HuH-7 (cell line): ENCODE results near the gene OR6K3.
"Not testable (repeated sequence)": the region's sequence is repeated elsewhere in the genome, so short reads cannot be mapped to it uniquely, and the experiment has no call there.

Source experiments
- DNase-seq: peaks from one replicate; pipeline ENCODE4 v3.0.0; 2011; ENCODE audit warnings: low spot score

Gene OR6K3, protein sequence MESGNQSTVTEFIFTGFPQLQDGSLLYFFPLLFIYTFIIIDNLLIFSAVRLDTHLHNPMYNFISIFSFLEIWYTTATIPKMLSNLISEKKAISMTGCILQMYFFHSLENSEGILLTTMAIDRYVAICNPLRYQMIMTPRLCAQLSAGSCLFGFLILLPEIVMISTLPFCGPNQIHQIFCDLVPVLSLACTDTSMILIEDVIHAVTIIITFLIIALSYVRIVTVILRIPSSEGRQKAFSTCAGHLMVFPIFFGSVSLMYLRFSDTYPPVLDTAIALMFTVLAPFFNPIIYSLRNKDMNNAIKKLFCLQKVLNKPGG

DNA sequence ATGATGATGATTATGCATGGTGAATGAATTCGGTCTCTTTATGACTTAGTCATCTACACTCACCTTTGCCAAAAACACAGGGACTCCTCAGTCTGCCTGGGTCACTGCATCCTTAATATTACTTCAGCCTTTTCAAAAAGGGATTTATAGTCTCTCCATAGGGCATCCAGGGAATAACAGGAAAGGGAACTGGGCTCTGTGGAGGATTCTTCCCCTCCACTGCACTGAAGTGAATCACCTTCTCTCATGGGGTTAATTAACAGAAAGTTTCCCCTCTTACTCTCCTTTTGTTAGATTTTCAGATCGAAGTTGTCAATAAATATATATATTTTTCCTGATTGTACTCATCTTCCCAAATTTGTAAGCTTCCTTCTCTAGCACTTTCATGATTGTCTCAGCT lies at the start of gene OR6K3:
OR6K3 (minus strand) TSS at position 101 of the 400 bp plus-strand sequence. CDS start 2,605 bp downstream, outside the sequence.
- DNase-seq = no peak

DNA sequence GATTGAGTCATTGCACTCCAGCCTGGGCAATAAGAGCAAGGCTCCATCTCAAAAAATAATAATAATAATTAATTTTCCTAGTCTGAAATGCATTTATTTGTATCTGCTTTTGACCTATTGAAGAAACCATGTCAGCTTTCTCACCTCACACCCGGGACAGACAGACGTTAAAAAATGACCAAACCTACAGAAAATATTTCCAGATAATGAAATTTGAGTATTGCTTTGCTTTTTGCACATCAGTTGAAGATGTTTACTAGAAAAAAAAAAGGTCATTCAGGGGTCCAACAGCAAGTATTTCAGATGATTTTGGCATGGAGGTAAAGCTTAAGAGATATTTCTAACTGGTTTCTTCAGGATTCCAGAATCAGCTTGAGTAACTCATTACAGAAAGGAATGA lies 33.9 kb upstream of the OR6K3 start, which contains the start of gene OR6K6:
OR6K6 (plus strand) TSS at position 301 of the 400 bp plus-strand sequence. CDS start 168 bp downstream, outside the sequence.
- DNase-seq = no peak

DNA sequence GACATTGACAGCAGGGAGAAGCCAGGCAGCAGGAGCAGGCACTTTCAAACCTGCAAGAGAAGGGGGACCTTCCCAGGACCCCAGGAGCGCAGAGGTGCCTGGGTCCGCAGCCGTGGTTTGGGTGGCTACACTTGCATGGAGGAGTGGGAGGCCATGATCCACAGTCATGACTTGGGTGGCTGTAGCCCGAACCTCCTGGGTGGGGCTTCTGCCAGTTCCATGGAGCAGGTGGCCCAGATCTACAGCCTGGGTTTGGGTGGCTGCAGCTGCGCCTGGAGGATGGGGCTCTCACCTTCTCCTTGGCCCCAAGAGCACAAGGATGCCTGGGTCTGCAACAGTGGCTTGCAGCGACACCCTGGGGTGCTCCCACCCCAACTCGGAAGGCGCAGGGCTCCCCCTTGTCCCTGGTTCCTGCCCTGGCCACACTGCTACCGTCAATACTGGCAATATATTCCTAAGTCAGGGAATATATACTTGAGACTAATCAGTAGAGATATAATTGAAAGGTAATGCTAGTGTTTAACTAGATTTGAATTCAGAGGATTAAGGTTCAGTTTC lies 31.7 kb upstream of the OR6K3 start:
- no peak for DNase-seq

DNA sequence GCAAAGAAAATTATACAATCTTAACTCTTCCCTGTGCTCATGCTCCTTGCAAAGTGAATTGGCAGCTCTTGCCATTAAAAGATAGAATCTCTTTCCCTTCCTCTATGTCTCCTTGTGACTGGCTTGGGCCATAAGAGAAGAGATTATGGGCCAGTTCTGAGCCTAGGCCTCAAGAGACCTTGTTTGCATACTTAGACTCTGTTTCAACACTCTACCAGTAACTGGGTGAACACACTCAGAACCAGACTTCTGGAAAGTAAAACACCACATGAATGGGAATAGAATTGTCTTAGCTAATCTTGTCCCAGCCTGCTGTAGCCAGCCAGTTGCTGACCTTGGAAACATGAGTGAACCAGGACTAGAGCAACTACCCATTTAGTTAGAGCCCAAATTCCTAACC lies 15.3 kb upstream of the OR6K3 start:
- DNase-seq = no peak

DNA sequence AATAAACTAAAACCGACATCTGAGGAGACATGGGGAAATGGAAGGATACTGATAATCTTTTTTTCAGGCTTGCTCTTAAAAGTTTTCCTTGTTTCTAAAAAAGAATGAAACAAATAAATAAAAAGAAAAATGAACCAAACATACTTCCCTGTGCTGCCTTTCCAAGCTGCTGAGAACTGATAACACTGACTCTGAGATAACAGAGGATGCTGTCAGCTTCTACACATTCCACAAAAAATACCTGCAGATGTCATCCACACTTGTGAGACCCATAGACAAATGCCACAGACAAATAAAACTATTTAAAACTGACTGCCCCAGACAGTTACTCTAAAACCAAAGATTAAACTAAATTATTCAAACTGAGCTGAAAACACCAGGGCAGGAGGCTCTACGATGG lies 12.0 kb upstream of the OR6K3 start:
- DNase-seq = no peak

DNA sequence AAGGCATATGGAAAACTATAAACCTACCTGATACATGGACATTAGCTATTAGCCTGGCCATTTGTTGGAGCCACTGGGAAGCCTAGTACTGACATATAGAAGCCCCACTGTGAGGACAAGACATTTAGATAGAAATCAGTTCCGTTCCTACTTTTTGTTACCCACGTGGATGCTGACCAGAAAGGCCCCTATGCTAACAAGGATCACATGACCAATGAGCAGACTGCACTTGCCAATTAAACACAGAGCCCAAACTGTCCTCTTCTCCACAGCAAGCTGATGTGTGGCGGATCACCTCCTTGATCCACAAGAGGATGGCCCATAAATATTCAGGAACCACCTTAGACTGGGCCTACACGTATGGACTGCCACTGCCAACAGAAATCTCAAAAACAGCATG lies 11.2 kb upstream of the OR6K3 start:
- no peak for DNase-seq

DNA sequence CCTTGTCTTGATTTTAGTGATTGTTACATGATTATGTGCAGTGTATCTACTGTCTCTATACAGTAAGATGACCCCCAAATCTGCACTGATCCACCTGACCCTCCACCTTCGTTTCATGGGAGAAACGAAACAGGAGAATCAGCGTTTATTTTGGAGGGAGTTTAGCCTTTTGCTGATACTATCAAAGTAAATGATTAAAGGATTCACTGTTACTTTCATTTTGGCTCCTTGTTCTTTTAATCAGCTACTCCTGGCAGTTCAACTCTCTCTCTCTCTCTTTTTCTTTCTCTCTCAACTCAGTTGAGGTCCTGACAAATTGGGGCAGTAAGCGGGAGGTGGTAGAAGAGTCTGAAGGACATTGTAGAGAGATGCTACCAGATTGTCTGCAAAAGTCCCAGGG lies 9.9 kb upstream of the OR6K3 start:
- DNase-seq = no peak

DNA sequence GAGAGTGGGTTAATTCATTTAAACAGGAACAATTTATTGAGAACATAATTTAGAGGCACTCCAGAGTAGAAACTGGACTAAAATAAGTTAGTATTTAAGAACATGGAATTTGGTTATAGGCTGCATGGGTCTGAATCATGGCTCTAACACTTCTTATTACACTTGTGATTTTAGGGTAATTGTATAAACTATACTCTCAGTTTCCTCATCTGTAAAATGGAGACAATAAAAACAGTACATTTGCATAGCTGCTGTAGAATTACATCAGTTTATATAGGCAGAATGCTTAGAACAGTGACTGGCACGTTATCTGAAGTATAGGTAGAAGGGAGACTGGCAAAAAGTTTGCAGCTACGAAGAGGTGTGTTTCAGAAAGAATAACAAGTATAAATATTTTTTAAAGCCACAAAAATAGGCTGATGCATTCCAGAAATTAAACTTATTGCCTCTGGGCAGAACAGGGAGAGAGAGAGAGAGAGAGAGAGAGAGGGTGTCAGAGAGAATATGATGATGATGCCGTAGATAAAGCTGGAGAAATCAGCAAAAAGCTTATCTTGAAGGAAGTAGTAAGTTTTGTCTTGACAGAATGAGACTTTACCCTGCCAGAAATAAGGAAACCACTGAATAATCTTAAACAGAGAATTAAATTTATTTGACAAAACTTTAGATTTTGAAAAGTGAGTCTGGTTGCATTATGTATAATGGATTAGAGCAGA lies 8.1 kb upstream of the OR6K3 start:
- no peak for DNase-seq

DNA sequence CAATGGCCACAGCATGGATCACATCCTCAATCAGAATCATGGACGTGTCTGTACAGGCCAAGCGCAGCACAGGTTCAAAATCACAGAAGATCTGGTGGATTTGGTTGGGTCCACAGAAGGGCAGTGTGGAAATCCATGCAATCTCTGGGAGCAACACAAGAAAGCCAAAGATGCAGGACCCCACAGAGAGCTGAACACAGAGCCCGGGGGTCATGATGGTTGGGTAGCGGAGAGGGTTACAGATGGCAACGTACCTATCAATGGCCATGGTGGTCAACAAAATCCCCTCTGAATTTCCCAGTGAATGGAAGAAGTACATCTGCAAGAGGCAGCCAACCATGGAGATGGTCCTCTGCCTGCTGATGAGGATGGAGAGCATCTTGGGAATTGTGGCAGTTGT lies 3.9 kb upstream of the OR6K3 start:
- no peak for DNase-seq

DNA sequence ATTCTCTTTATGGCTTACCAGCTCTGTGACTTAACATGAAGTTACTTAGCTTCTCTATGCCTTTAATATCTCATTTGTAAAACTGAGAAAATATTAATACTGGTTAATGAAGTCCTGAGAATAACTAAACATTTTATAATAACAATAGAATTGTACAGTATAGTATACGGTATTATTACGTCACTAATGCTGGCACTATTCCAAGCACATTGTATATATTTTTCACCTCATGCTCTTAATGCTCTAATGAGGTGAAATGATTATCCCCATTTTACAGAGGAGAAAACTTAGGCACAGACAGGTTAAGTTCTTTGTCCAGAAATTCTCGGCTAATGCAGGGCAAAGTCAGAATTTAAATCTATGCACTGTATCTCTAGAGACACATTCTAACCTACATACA lies 856 bp downstream of the OR6K3 start:
- DNase-seq = no peak

DNA sequence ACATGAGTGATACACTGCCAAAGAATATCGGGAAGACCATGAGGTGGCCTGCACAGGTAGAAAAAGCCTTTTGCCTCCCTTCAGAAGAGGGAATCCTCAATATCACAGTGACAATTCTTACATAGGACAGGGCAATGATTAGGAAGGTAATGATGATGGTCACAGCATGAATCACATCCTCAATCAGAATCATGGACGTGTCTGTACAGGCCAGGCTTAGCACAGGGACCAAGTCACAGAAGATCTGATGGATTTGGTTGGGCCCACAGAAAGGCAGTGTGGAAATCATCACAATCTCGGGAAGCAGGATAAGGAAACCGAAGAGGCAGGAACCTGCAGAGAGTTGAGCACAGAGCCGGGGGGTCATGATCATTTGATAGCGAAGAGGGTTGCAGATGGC lies 3.2 kb downstream of the OR6K3 start:
- DNase-seq = no peak

DNA sequence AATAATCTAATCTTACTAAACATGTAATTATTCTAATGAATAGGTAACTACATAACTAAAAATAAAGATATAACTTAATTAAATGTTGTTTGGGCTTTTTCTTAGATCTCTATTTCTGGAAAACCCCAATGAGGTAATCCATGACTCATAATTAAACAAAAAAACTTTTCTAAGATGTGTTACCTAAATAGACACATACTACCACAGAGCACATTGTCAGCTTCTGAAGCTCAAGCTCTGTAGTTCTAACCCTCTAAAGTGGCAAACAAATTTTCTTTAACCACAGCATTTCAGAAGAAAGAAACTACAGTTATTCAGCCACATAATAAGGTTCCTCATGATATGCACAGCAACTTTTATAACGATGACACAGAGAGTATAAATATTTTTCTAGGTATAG lies 4.2 kb downstream of the OR6K3 start:
- no peak for DNase-seq

DNA sequence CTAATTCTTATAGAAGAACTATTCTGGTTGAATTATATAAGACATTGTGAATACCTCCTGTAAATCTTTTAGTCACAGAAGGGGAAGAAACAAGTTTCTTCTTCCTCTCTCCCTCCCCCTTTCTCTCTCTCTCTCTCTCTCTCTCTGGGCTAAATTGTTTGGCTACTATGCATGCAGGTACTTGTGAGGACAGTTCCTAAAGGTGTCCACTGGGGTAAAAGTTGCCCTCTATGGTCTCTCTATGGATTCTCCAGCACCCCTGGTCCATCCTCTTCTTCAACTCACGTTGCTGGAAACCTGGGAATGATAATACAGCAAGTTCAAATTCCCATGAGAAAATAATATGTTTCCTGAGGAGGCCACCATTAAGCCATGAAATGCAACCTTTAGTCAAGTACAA lies 5.8 kb downstream of the OR6K3 start:
- no peak for DNase-seq

DNA sequence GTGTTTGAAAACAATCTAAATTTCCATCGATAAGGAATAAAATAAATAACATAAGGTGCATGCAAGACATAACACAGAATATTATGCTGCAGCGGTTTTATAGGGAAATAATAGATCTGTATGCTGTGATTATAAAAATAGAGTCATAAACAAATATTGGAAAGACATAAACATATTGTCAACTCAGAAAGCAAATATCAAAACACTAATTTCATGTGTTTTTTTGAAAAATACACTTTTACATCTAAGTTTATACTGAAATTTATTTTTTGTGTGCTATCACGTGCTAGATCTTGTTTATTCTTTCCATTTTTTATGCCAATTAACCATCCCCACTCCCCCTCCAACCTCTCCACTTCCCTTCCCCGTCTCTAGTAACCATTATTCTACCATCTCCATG lies 9.4 kb downstream of the OR6K3 start:
- DNase-seq = no peak

DNA sequence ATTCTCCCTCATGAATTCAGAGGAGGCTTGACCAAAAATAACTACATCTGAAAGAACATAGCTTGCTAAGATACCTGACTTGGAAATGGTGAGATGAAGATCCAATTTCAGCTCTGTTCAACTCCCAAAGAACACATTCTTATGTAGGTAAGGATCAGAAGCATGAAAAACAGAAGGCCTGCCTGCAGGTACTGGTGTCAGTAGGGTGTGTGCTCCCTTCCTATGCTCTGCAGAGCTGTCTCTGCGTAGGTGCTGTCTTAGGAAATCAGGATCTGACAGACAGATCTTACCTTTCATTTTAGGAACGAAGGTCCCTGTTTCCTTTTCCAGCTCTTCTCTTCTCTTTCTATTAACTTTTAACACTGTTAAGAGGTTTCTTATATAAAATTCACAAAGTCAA lies 14.4 kb downstream of the OR6K3 start:
- DNase-seq = no peak

DNA sequence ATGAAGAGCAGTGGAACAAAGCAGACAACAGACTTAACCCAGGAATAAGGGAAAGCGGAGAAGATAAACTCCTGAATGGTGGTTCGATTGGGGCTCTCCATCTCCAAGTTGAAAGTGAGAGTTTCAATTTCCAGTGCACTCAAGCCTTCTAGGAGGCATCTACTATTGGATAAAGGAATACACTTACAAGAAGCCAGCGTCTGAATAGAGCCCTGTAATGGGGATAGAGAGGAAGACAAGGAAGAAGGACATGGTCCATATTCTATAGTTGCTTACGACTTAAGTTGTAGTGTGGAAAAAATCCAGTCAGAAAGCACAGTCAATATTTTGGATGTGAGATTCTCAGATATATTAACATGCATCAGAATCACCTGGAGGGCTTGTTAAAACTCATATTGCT lies 20.0 kb downstream of the OR6K3 start, which contains the start of gene OR6K2:
OR6K2 (minus strand) TSS at position 101 of the 400 bp plus-strand sequence; CDS start at position 101, 0 bp downstream.
- DNase-seq = no peak

DNA sequence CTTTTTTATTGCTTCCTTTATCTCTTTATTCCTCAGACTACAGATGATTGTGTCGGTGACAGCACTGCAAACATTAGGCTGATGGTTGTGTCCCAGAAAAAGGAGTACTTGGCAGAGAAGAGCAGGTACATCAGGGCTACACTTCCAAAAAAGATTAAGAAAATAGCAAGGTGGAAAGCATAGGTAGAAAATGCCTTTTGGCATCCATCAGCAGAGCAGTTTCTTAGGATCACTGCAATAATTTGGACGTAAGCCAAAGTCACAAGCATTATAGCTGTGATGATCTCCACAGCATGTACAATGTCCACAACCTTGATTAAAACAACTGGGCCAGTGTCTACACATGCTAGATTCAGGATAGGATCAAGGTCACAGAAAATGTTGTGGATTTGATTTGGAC lies 25.9 kb downstream of the OR6K3 start:
- DNase-seq = no peak

DNA sequence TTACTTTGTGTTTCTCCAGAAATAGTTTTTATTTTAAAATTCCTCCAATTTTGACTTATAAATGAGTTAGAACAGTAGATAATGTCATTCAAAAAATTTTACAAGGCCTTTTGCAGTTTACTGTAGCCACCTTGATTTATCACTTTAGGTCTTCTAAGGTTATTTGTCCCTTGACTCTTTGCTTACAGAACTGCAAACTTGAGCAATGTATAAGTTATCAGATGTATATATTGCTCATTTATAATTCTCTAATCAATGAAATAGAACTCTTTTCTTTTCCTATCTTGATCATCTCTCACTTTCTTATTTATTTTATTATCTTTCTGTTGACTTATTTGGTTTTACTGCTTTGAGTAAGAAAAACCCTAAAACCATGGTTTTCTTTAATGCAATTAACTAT lies 28.2 kb downstream of the OR6K3 start:
- no peak for DNase-seq

DNA sequence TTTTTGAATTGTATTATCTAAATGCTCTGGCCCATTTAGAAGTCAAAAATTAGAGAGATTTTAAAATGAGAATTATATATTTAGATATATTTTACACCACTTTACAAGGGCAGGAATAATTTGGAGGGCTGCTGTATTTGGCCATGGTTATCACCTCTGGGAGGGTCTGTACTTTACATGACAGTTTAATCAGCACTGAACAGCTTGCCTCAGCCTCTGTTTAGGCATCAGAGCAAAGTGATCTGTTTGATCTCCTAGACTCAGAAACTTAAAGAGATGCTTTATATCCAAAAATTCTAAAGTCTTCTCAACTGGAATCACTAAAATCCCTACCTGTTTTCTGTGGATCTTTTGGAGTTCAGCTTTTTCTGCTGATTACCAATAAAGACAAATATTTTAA lies 28.6 kb downstream of the OR6K3 start:
- DNase-seq = no peak

DNA sequence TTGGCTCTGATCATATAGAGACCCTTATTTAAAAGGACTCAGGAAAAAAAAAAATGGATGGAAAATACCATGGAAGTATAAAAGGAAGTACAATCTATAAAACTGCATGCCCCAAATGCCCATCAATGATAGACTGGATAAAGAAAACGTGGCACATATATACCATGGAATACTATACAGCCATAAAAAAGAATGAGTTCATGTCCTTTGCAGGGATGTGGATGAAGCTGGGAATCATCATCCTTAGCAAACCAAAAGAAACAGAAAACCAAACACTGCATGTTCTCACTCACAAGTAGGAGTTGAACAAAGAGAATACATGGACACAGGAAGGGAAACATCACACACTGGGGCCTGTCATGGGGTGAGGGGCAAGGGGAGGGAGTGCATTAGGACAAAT lies 29.4 kb downstream of the OR6K3 start:
- DNase-seq = not testable (repeated sequence)

DNA sequence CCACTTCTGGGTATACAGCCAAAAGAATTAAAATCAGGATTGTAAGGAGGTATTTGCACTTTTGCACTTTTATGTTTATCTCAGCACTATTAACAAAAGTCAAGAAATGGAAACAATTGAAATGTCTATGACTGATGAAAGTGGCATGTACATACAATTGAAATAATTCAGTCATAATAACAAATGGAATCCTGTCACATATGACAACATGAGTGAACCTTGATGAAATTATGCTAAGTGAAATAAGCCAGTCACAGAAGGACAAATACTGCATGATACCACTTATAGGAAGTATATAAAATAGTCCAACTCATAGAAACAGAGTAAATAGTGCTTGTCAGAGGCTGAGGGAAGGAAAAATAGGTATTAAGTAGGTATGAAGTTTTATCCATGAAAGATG lies 30.6 kb downstream of the OR6K3 start:
- no peak for DNase-seq

DNA sequence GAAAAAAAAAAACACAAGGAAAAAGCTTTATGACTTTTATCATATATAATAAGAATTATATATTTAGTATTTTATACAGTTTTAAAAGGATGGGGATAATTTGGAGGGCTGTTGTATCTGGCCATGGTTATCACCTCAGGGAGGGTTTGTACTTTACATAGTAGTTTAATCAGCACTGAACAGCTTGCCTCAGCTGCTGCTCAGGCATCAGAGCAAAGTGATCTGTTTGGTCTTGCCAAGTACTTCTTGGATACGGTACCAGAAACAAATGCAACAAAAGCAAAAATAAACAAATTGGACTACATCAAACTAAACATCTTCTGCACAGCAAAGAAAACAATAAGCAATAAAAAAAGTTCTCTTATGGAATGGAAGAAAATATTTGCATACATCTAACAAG lies 31.4 kb downstream of the OR6K3 start:
- DNase-seq = no peak

DNA sequence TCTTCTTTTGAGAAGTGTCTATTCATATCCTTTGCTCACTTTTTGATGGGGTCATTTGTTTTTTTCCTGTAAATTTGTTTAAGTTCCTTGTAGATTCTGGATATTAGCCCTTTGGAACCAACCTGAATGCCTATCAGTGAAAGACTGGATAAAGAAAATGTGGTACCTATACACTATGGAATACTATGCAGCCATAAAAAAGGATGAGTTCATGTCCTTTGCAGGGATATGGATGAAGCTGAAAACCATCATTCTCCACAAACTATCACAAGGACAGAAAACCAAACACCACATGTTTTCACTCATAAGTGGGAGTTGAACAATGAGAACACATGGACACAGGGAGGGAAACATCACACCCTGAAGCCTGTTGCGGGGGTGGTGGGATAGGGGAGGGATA lies 32.2 kb downstream of the OR6K3 start:
- DNase-seq = not testable (repeated sequence)
